Measurements from ENCODE around the gene PRAMEF27. TPM values are rescaled to one million over a fixed set of nuclear protein-coding genes. Genes with fewer than 3 reads are reported as not detected.
"Not testable (repeated sequence)": the region's sequence is repeated elsewhere in the genome, so short reads cannot be mapped to it uniquely, and the experiment has no call there.

PRAMEF27 gene
- total and polyA plus RNA-seq, 2 of the 8 experiments (the other 6 are each of a cell fraction or from before 2014, with no cell fraction given) = not detected

- not testable (repeated sequence) for FAIRE-seq; H3K9me3 ChIP-seq (ENCODE audit: insufficient read depth in 2 of 2, low read depth in 1 of 2, low read length in 1 of 2)
These were observed 36.5 kb downstream of the PRAMEF27 start for GRCh38 chr1:13019846-13020245.

GRCh38 chr1:13011932-13012331 lies 44.4 kb downstream of the PRAMEF27 start:
- H4K20me1 ChIP-seq (replicated peaks in 1 of 2; ENCODE audit: control insufficient read depth in 1 of 2, insufficient read depth in 2 of 2, low read length in 2 of 2); DNase-seq (ENCODE audit: low read depth in 1 of 2, low spot score in 2 of 2); H2BK5ac ChIP-seq (ENCODE audit: low read depth, low read length); H3K79me1 ChIP-seq (ENCODE audit: low read depth, low read length); H3K9me3 ChIP-seq (ENCODE audit: insufficient read depth in 2 of 2, low read depth in 1 of 2, low read length in 1 of 2); H3K36me3 ChIP-seq (ENCODE audit: control insufficient read depth in 2 of 4, insufficient read depth in 4 of 4, low read length in 3 of 4); POLR2A ChIA-PET (ENCODE audit: partially characterized antibody); H3K56ac ChIP-seq (replicated peaks; ENCODE audit: insufficient read length, low read depth, low read length); H2AFZ ChIP-seq (ENCODE audit: low read length); H3K23me2 ChIP-seq (ENCODE audit: low read depth, low read length); CTCF ChIA-PET (ENCODE audit: partially characterized antibody); H4K91ac ChIP-seq (replicated peaks; ENCODE audit: insufficient read length, low read length); H2BK20ac ChIP-seq (ENCODE audit: low read length); H2BK15ac ChIP-seq (ENCODE audit: low read length); H4K5ac ChIP-seq (ENCODE audit: insufficient read length, low read depth, low read length); H3K79me2 ChIP-seq (ENCODE audit: control insufficient read depth in 1 of 2, insufficient read depth in 2 of 2, low read length in 2 of 2); H2BK120ac ChIP-seq (replicated peaks; ENCODE audit: low read depth, low read length); H4K8ac ChIP-seq (ENCODE audit: extremely low read depth, insufficient read depth, low read length); FAIRE-seq; H3K9ac ChIP-seq (replicated peaks in 1 of 4; ENCODE audit: extremely low read depth in 1 of 4, low read depth in 3 of 4, low read length in 3 of 4); H3K18ac ChIP-seq (ENCODE audit: extremely low read depth, low read length); H2BK12ac ChIP-seq (ENCODE audit: low read depth, low read length); H3K27me3 ChIP-seq (replicated peaks in 1 of 4; ENCODE audit: control insufficient read depth in 3 of 4, extremely low read depth in 1 of 4, insufficient read depth in 3 of 4, low read length in 3 of 4); H3K4ac ChIP-seq (replicated peaks; ENCODE audit: insufficient read length, low read depth, low read length); H3K4me2 ChIP-seq (ENCODE audit: insufficient read depth in 1 of 2, low read depth in 2 of 2, low read length in 2 of 2); H3K14ac ChIP-seq (ENCODE audit: insufficient read length); H3K23ac ChIP-seq (ENCODE audit: insufficient read length); H2AK5ac ChIP-seq (ENCODE audit: low read depth, low read length); H3K4me1 ChIP-seq (replicated peaks in 1 of 4; ENCODE audit: control insufficient read depth in 3 of 4, insufficient read depth in 4 of 4, low read length in 3 of 4); H3K27ac ChIP-seq (ENCODE audit: low read depth, low read length); H3K4me3 ChIP-seq (ENCODE audit: extremely low read depth in 1 of 4, insufficient read depth in 2 of 4, low read depth in 3 of 4, low read length in 4 of 4): not testable (repeated sequence)
- no CpG with 5 or more reads among the region's 7 CpGs for WGBS, 2 experiments (ENCODE audit: extremely low coverage in 1 of 2, insufficient coverage in 1 of 2, insufficient read length in 1 of 2, insufficient replicate concordance in 2 of 2, low coverage in 1 of 2, low lambda C conversion rate in 2 of 2, missing lambda C conversion rate in 1 of 2)

More at GRCh38 chr1:13019846-13020245, 36.5 kb downstream of the PRAMEF27 start:
- DNase-seq (ENCODE audit: low read depth in 1 of 2, low spot score in 2 of 2); H4K8ac ChIP-seq (ENCODE audit: extremely low read depth, insufficient read depth, low read length); H3K14ac ChIP-seq (ENCODE audit: insufficient read length); H3K36me3 ChIP-seq (ENCODE audit: control insufficient read depth in 2 of 4, insufficient read depth in 4 of 4, low read length in 3 of 4); H3K27ac ChIP-seq (ENCODE audit: low read depth, low read length); H3K9ac ChIP-seq (replicated peaks in 1 of 4; ENCODE audit: extremely low read depth in 1 of 4, low read depth in 3 of 4, low read length in 3 of 4); H4K91ac ChIP-seq (replicated peaks; ENCODE audit: insufficient read length, low read length); H2BK120ac ChIP-seq (replicated peaks; ENCODE audit: low read depth, low read length); H3K56ac ChIP-seq (replicated peaks; ENCODE audit: insufficient read length, low read depth, low read length); H2BK12ac ChIP-seq (ENCODE audit: low read depth, low read length); H4K20me1 ChIP-seq (replicated peaks in 1 of 2; ENCODE audit: control insufficient read depth in 1 of 2, insufficient read depth in 2 of 2, low read length in 2 of 2); CTCF ChIA-PET (ENCODE audit: partially characterized antibody); H3K23me2 ChIP-seq (ENCODE audit: low read depth, low read length); H2BK15ac ChIP-seq (ENCODE audit: low read length); H3K79me2 ChIP-seq (ENCODE audit: control insufficient read depth in 1 of 2, insufficient read depth in 2 of 2, low read length in 2 of 2); H2BK5ac ChIP-seq (ENCODE audit: low read depth, low read length); H3K27me3 ChIP-seq (replicated peaks in 1 of 4; ENCODE audit: control insufficient read depth in 3 of 4, extremely low read depth in 1 of 4, insufficient read depth in 3 of 4, low read length in 3 of 4); H3K4me2 ChIP-seq (ENCODE audit: insufficient read depth in 1 of 2, low read depth in 2 of 2, low read length in 2 of 2); H2AFZ ChIP-seq (ENCODE audit: low read length); H3K23ac ChIP-seq (ENCODE audit: insufficient read length); H3K18ac ChIP-seq (ENCODE audit: extremely low read depth, low read length); H2AK5ac ChIP-seq (ENCODE audit: low read depth, low read length); H2BK20ac ChIP-seq (ENCODE audit: low read length); POLR2A ChIA-PET (ENCODE audit: partially characterized antibody); H4K5ac ChIP-seq (ENCODE audit: insufficient read length, low read depth, low read length); H3K4me1 ChIP-seq (replicated peaks in 1 of 4; ENCODE audit: control insufficient read depth in 3 of 4, insufficient read depth in 4 of 4, low read length in 3 of 4); H3K4ac ChIP-seq (replicated peaks; ENCODE audit: insufficient read length, low read depth, low read length); H3K4me3 ChIP-seq (ENCODE audit: extremely low read depth in 1 of 4, insufficient read depth in 2 of 4, low read depth in 3 of 4, low read length in 4 of 4); H3K79me1 ChIP-seq (ENCODE audit: low read depth, low read length): not testable (repeated sequence)
- no CpG with 5 or more reads among the region's 9 CpGs for WGBS, 2 experiments (ENCODE audit: extremely low coverage in 1 of 2, insufficient coverage in 1 of 2, insufficient read length in 1 of 2, insufficient replicate concordance in 2 of 2, low coverage in 1 of 2, low lambda C conversion rate in 2 of 2, missing lambda C conversion rate in 1 of 2)
